Smooth muscle cell (in vitro differentiated cells): ENCODE results near the gene ABCA13. TPM values are rescaled to one million over a fixed set of nuclear protein-coding genes. Genes with fewer than 3 reads are reported as not detected.

Source experiments
- DNase-seq: peaks from one replicate; lab custom pipeline; 2025; ENCODE audit not compliant: unreplicated experiment; lab: John Stamatoyannopoulos, UW
- H2AFZ ChIP-seq: fragments of 200-600 bp; sonication (generic); 2 replicates; pipeline ENCODE4 v1.6.0; 2016; ENCODE audit warnings: antibody characterized with exemption, low read depth, mild to moderate bottlenecking
- H3F3A ChIP-seq: fragments of 200-600 bp; sonication (generic); 2 replicates; pipeline ENCODE4 v1.6.0; 2017; ENCODE audit warnings: antibody characterized with exemption, low read depth
- H3K27ac ChIP-seq: fragments of 200-600 bp; sonication (generic); 2 replicates; pipeline ENCODE4 v1.5.1; 2016; ENCODE audit warnings: low read depth, mild to moderate bottlenecking
- H3K27me3 ChIP-seq: fragments of 200-600 bp; sonication (generic); 2 replicates; pipeline ENCODE4 v1.6.1; 2016; ENCODE audit warnings: low read depth, mild to moderate bottlenecking
- H3K36me3 ChIP-seq: fragments of 200-600 bp; sonication (generic); 2 replicates; pipeline ENCODE4 v1.5.1; 2016; ENCODE audit warnings: low read depth
- H3K4me1 ChIP-seq: fragments of 200-600 bp; sonication (generic); 2 replicates; pipeline ENCODE4 v1.5.1; 2016; ENCODE audit warnings: low read depth
- H3K4me2 ChIP-seq: fragments of 200-600 bp; sonication (generic); 2 replicates; pipeline ENCODE4 v1.6.0; 2016; ENCODE audit warnings: mild to moderate bottlenecking
- H3K4me3 ChIP-seq: fragments of 200-600 bp; sonication (generic); 2 replicates; pipeline ENCODE4 v1.5.1; 2016; ENCODE audit warnings: mild to moderate bottlenecking
- H3K79me2 ChIP-seq: fragments of 200-600 bp; sonication (generic); 2 replicates; pipeline ENCODE4 v1.6.0; 2016; ENCODE audit warnings: low read depth, mild to moderate bottlenecking
- H3K9ac ChIP-seq: fragments of 200-600 bp; sonication (generic); 2 replicates; pipeline ENCODE4 v1.6.0; 2016; ENCODE audit warnings: low read depth
- H3K9me3 ChIP-seq: fragments of 200-600 bp; sonication (generic); replicated peaks from 2 replicates; pipeline ENCODE4 v1.5.1; 2016; ENCODE audit warnings: low read depth
- H4K20me1 ChIP-seq: fragments of 200-600 bp; sonication (generic); 2 replicates; pipeline ENCODE4 v1.6.0; 2016; ENCODE audit warnings: low read depth
- WGBS: methylation state at CpG from one replicate; pipeline ENCODE4 v1.1.7; 2016; ENCODE audit warnings: low lambda C conversion rate; 5-methylcytosine and 5-hydroxymethylcytosine counted together
- polyA plus RNA-seq: library from polyadenylated mRNA; unstranded; fragments of >200 nt; fragmentation: Nextera tagmentation; extraction: Ambion mirVana; gene quantifications from 2 replicates; pipeline ENCODE4 v1.2.1, GENCODE V29; 2016
- total RNA-seq: library from RNA; depleted of rRNA; stranded (reverse); fragments of >200 nt; gene quantifications from 2 replicates; pipeline ENCODE4 v1.2.3, GENCODE V29; 2014
- TF ChIP-seq, protein P1 (sequence below): fragments of 200-600 bp; sonication (generic); IDR thresholded peaks from 2 replicates; pipeline ENCODE4 v1.5.1; 2017; ENCODE audit warnings: borderline replicate concordance, mild to moderate bottlenecking, antibody characterized with exemption; ENCODE audit not compliant: insufficient read depth, poor library complexity, severe bottlenecking

ABCA13 gene
- total and polyA plus RNA-seq, 2 experiments from 2014 or later: not detected

DNA sequence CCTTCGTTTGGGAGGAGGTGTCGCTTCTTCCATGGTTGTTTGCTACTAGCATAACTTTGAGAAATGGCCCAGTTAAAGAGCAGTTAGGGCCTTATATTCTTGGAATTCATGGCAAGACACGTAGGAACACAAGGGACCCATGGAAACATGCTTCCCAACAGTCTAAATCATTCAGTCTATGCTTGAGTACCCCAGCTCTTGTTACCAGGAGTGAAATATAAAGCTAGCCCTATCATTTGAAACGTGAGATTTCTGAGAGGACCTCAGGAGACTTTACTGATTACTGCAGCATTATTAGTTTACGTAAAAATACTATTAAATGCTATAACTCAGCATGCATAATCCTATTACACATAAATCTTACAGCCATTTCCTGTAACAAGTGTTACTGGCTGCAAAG is 424.5 kb downstream of the ABCA13 start:
- H3K79me2 ChIP-seq: no peaks in the 10 kb centered on the region
- H3K27ac ChIP-seq: no peak overlapping the region
- H3K9ac ChIP-seq: no peak overlapping the region
- H4K20me1 ChIP-seq: no peaks in the 10 kb centered on the region
- WGBS: 81% methylated on average over 5 of the region's 5 CpGs
- DNase-seq: no peak
- H3K4me1 ChIP-seq: no peaks in the 10 kb centered on the region
- H3K27me3 ChIP-seq: no peaks in the 10 kb centered on the region
- no peak overlapping the region for H3K4me2 ChIP-seq
- no peaks in the 10 kb centered on the region for H3K9me3 ChIP-seq
- no peaks in the 10 kb centered on the region for H3K36me3 ChIP-seq
- no peak overlapping the region for H3K4me3 ChIP-seq
- no peak overlapping the region for H2AFZ ChIP-seq
- H3F3A ChIP-seq: no peaks in the 10 kb centered on the region
- TF ChIP-seq, protein P1, sequence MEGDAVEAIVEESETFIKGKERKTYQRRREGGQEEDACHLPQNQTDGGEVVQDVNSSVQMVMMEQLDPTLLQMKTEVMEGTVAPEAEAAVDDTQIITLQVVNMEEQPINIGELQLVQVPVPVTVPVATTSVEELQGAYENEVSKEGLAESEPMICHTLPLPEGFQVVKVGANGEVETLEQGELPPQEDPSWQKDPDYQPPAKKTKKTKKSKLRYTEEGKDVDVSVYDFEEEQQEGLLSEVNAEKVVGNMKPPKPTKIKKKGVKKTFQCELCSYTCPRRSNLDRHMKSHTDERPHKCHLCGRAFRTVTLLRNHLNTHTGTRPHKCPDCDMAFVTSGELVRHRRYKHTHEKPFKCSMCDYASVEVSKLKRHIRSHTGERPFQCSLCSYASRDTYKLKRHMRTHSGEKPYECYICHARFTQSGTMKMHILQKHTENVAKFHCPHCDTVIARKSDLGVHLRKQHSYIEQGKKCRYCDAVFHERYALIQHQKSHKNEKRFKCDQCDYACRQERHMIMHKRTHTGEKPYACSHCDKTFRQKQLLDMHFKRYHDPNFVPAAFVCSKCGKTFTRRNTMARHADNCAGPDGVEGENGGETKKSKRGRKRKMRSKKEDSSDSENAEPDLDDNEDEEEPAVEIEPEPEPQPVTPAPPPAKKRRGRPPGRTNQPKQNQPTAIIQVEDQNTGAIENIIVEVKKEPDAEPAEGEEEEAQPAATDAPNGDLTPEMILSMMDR: no peak

DNA sequence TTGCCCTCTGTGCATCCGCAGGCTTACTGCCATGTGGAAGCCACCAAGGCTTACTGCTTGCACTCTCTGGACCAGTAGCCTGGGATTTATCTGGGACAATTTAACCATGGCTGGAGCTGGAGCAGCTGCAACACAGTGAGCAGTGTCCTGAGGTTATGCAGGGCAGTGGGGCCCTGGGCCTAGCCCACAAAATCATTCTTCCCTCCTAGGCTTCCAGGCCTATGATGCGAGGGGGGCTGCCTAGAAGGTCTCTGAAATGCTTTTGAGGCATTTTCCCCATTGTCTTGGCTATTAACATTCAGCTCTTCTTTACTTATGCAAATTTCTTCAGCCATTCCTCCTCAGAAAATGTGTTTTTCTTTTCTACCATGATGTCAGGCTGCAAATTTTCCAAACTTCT is 439.4 kb downstream of the ABCA13 start:
- Histone ChIP-seq H3K4me2 (no peak overlapping the region), H3K27ac (no peak overlapping the region), H2AFZ (no peak overlapping the region), H3K4me1 (no peaks in the 10 kb centered on the region), H3K27me3 (no peaks in the 10 kb centered on the region), H3K9ac (no peak overlapping the region), H3K79me2 (no peaks in the 10 kb centered on the region), H3K9me3 (no peaks in the 10 kb centered on the region), H3F3A (no peaks in the 10 kb centered on the region), H3K4me3 (no peak overlapping the region), H3K36me3 (no peaks in the 10 kb centered on the region), H4K20me1 (no peaks in the 10 kb centered on the region)
- TF ChIP-seq, protein P1: no peak
- 81% methylated on average over 2 of the region's 2 CpGs for WGBS
- DNase-seq: no peak

DNA sequence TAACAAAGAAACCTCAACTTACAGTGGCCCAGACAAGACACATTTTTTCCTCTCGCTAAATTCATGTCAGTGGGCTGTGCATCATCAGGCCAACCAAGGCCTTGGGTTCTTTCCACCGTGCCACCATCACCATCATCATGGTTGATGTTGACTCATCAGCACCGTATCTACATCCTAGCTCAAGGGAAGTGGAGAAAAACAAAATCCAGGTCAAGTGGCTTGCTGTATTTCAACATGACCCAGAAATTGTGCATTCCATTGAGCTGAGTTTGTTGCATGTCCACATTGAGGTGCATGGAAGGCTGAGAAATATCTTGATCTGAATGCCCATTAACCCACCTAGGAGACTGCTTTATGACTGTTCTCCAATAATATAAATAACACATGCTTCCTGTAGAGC is 440.7 kb downstream of the ABCA13 start:
- Histone ChIP-seq H3K27ac (no peak overlapping the region), H3K9me3 (no peaks in the 10 kb centered on the region), H3K36me3 (no peaks in the 10 kb centered on the region), H3K9ac (no peak overlapping the region), H3K4me1 (no peaks in the 10 kb centered on the region), H2AFZ (no peak overlapping the region), H4K20me1 (no peaks in the 10 kb centered on the region), H3F3A (no peaks in the 10 kb centered on the region), H3K79me2 (no peaks in the 10 kb centered on the region), H3K4me2 (no peak overlapping the region), H3K4me3 (no peak overlapping the region), H3K27me3 (no peaks in the 10 kb centered on the region)
- TF ChIP-seq, protein P1: no peak
- 90% methylated on average over 3 of the region's 3 CpGs for WGBS
- no peak for DNase-seq

DNA sequence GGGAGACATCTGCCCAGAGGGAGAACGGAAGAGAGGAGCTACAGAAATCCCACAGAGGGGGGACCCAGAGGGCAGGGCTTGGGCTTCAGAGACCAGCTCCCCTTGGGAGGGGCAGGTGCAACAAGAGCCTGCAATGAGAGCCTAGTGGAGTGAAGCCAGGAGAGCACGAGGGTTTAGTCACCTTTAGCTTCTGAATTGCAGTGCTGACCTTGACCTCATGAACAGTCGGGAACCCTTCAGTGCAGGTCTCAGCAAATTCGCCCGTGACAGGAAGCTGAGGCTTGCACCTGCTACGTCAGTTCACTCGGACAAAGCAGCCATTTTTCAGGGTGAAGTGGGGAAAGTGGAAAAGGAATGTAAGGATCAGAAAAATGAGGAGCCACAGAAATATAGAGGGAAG is 446.2 kb downstream of the ABCA13 start:
- DNase-seq: no peak
- H3K27ac ChIP-seq: no peak overlapping the region
- H3K79me2 ChIP-seq: no peaks in the 10 kb centered on the region
- H3F3A ChIP-seq: no peaks in the 10 kb centered on the region
- H3K27me3 ChIP-seq: peaks cover 4% of the 10 kb centered on the region
- no peak overlapping the region for H3K9ac ChIP-seq
- WGBS: 89% methylated on average over 7 of the region's 7 CpGs
- H3K4me3 ChIP-seq: no peak overlapping the region
- no peaks in the 10 kb centered on the region for H3K4me1 ChIP-seq
- no peaks in the 10 kb centered on the region for H3K9me3 ChIP-seq
- no peaks in the 10 kb centered on the region for H4K20me1 ChIP-seq
- TF ChIP-seq, protein P1: no peak
- H3K36me3 ChIP-seq: no peaks in the 10 kb centered on the region
- H2AFZ ChIP-seq: no peak overlapping the region
- no peak overlapping the region for H3K4me2 ChIP-seq
